NOMO-1 (cell line): ENCODE data around the gene THSD8.
"Not testable (repeated sequence)": the region's sequence is repeated elsewhere in the genome, so short reads cannot be mapped to it uniquely, and the experiment has no call there.

Source experiments
- DNase-seq, 2 experiments: peaks; one replicate each; lab custom pipeline; 2025; ENCODE audit not compliant: unreplicated experiment in 2 of 2; lab: John Stamatoyannopoulos, UW

THSD8 gene

DNA sequence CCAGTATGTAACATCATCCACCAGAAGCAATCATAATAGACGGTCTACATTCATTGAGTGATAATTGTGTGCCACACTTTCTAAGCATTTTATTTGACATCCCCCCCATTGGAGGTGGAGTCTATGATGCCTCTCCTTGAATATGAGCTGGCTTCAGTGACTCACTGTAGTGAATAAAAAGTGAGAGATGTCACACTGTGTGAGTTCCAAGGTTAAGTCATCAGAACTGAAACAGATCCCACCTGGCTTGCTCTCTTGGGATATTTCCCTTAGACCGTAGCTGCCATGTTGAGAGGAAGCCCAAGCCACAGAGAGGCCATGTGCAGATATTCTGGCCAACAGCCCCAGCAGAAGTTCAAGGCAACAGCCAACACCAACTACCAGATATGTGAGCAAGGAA, 19.9 kb downstream of the THSD8 start:
- DNase-seq: no peak

DNA sequence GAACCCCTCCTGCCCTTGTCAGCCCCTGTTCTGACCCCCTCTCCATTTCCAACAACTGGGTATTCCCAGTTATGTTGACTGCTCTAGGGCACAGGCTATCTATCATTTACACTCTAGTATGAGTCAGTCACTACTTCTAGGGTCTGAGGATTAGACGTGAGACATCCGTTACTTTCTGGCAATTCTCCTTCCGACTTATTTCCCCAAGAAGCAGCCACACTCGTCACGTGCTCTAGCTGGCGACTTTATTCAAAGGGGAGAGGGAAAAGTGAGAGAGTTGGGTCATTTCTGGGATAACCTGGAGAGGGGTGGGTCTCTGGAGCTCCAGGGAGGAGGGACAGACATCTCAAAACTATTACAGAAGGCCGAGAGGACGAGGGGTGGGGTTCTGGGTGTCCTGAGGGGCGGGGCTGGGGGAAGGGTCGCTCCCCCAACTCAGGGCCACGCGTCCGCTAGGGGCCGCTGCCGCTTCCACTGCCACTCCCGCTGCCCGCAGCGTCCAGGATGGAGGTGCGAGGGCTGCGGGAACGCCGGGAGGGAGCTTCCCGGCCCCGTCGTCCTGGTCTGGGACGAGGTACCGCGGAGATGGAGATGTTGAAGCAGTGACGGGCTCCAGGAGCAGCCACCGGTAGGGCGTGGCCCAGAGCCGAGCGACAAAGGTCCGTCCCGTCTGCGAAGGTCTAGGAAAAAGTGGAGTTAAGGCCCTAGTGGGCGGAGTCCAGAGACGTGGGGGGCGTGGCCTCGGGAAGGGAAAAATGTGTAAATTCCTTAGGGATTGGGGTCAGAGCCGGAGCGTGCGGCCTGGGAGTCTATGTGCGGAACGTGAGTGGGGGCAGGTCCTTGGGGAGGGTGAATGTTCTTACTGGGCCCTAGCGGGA, 23.6 kb downstream of the THSD8 start:
- DNase-seq: no peak

DNA sequence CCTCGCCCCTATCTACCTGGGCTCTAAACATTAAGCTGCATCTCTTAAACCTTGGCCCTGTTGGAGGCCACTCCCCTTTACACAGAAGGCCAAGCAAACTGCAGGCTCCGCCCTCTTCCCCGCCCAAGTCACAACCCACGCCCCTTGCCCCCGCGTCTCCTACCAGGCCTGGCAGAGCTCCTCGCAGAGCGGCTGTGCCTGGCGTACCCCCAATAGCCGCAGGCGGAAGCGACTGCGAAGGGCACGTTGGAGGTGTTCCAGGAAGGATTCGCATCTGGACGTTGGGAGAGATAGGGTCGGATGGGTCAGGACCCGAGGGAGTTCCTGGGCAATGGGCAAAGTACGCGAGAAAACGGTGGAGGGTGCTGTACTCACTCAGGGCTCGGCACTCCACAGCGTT, 26.6 kb downstream of the THSD8 start:
- no peak for DNase-seq

DNA sequence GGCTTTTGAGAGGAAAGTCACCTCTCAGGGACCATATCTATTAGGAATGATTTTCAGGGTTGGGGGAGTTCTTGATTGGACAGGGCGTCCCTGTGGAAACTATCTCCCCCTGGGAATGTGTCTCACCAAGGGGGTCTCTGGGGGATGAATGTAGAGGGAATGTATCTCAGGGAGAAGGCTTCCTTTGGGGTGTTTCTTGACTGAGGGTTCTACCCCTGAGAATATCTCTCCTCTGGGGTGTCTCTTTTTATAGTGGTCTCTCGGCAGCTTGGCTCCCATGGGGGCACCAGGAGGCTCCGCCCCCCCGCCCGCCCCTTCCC, 31.5 kb downstream of the THSD8 start:
- DNase-seq: no peak

DNA sequence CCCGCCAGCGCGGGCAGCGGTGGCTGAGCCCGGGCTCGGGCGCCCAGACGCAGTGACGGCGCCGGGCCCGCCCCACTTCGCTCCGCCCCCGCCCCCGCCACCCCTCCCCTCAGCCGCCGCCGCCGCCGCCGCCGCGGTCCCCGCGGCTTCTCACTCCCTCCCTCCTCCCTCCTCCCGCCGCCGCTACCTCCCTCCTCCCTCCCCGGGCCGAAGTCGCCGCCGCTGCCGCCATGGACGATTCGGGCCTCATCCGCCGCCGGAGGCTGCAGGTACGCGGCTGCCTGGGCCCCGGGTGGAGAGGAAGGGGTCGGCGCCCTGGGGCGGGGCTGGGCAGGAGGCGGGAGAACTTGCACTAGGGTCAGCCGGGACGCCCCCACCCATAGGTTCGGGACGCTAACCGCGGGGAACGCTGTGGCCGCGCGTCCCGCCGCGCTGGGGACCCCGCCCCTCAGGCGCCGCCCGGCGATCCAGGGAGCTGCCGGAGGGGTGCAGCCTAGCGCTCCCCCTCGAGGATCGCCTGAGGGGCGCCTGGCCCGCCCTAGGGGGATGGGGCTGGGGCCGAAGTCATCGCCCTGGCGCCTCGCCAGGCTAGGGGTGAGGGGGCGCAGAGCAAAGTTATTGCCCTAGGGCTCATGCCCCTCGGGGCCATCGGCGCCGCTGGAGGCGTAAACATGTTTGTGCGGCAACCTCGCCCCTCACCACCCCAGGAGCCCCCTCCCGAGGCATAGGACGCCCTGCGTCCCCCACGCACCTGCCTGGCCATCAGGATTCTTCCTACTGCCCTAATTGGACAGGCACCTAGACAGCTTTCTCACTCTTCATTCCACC, 32.1 kb downstream of the THSD8 start:
- DNase-seq: no peak

DNA sequence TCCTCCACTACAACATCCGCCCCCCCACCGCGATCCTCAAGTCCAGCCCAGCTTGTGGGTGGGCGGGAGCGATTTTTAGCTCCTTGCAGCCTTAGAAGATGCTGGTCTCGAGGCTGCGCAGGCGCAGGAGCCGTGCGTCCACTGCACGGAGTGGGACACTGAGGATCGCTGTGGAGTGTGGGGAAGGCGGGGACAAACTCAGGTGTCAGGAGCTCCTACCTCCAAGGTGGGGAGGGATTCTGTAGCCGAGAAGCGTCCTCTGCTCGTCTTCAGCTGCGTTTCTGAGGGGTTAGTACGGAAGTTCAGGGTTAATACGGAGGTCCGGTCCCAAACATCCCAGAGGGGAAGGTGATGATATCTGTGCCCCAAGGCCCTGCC, 32.7 kb downstream of the THSD8 start, which contains the start of gene RTBDN:
Gene RTBDN, minus strand, starts transcription at position 14 of the 378 bp plus-strand sequence. CDS start 4,600 bp downstream, outside the sequence.
- no peak for DNase-seq

DNA sequence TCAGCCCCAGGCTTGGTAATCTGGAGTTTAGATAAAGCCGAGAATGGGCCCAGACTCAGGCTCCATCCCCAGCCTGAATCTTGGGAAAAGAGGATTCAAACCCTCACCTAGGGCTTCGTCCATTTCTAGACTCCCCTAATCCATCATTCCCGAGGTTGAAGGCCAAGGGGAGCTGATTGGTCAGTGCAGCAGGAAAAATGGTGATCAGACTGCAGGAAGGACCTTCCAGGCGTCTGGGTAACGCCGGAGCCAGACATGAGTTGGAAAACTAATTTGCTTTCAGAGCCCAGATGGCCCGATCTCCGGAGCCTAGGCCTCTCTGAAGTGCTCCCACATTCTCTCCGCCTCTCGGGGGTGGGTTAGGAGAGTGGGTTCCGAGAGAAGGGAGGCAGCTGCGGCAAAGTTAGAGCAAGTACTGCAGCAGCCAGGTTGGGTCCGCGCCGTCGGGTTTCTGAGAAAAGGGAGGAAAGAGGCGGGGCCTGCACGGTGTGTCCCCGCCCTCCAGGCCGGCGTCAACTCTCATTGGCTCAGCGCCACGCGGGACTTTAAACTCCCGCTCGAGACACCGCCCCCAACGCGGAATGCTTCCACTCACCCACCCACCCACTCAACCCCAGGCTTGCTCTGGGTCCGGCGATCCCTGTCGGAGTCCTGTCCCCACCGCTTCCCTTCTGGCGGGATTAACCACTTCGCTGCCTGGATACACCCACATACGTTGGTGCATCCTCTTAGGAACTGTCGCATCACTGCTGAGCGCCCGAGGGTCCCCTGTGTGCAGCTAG, 33.3 kb downstream of the THSD8 start:
- no peak for DNase-seq

DNA sequence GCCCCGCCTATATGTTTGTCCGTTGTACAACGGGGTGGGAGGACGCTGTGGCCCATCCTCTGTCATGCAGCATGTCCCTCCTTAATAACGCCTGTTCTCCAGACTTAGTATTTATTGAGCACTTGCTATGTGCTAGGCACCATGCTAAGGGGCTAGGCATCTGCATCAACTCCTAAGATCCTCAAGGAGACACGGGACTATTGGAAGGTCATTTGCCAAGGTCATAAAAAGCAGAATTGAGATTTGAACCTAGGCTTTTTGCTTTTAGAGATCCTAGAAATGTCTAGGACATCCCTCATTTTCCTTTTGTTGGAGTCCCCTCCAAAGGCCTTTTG, 34.6 kb downstream of the THSD8 start:
- no peak for DNase-seq

DNA sequence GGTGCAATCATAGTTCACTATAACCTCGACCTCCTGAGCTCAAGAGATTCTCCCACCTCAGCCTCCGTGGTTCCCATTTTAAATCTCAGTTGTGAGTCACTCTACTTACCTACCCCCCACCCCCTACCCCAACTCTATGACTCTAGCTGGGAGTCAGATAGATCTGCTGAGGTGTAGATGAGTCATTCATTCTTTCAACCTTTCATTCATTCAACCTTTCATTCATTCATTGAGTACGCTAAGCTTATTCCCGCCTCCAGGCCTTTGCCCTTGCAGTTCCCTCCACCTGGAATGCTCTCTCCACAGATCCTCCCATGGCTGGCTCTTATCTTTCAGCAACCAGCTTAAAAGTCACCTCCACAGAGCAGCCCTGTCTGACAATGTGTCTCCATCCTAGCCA, 35.4 kb downstream of the THSD8 start:
- DNase-seq: no peak

DNA sequence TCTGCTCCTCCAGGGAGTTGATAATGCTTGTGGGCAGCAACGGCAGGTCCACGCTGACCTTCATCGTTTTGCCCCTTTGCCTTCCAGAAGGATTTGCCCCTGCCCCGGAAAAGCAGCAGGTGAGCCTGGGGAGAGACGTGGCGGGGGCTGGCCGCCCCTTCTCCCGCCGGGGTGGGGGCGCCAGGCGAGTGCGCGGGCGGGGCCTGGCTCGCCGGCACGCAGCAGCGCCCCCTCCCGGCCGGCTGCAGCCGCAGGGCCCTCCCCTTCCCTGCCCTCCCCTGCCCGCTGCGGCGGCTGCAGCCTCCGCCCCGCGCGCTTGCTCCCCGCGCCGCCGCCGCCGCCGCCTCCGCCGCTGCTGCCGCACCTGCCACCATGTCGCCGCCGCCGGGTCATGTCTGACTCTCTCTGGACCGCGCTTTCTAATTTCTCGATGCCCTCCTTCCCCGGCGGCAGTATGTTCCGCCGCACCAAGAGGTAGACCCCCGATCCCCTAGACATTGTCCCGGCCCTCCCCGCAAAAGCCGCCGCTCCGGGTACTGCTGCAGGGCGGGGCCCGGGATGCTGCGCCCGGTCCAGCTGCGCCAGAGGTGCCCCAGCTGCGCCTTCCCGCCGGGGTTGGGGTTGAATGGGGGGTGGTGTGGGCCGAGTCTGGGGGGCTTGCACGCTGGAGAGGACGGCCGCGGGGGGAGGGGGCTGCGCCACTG, 36.5 kb downstream of the THSD8 start, which contains the start of gene MAST1:
Gene MAST1, plus strand, starts transcription at position 334 of the 704 bp plus-strand sequence. Its CDS starts 58 bp downstream, at position 392.
- DNase-seq: peak; percentile 52 to 73

DNA sequence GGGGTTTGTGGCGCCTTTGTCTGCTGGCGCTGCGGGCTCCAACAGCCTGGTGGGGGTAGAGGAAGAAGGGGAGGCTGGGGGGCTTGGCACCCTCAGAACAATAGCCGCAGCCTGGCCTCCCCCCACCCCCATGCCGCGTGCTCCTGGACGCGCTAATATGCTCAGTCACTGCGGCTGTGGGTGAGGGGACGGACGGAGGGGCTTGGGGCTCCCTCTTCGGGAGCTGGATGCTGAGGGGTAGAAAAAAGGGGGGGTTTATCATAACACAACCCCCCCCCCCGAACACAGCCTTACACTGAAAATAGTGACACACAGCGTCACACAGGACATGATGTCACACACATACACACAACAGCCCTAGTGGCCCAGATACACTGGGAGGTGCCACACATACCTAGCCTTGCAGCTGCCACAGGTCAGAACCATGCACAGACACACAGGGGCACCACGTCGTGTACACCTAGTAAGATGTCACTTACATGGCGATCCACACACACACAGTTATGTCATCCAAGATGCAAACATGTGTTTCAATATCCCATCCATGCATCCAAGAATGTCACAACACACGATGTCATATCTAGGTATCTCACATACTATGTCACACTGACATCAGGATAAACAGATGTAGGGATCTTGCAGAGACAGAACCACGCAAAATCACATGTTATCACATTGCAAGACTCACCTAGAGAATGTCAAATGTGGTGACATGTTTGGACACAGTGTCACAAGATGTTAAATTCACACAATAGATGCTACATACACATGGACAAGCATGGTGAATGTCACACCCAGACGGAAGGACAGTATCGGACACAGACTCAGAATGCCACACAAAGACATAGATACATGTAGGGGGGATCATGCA, 37.3 kb downstream of the THSD8 start:
- DNase-seq: no peak

DNA sequence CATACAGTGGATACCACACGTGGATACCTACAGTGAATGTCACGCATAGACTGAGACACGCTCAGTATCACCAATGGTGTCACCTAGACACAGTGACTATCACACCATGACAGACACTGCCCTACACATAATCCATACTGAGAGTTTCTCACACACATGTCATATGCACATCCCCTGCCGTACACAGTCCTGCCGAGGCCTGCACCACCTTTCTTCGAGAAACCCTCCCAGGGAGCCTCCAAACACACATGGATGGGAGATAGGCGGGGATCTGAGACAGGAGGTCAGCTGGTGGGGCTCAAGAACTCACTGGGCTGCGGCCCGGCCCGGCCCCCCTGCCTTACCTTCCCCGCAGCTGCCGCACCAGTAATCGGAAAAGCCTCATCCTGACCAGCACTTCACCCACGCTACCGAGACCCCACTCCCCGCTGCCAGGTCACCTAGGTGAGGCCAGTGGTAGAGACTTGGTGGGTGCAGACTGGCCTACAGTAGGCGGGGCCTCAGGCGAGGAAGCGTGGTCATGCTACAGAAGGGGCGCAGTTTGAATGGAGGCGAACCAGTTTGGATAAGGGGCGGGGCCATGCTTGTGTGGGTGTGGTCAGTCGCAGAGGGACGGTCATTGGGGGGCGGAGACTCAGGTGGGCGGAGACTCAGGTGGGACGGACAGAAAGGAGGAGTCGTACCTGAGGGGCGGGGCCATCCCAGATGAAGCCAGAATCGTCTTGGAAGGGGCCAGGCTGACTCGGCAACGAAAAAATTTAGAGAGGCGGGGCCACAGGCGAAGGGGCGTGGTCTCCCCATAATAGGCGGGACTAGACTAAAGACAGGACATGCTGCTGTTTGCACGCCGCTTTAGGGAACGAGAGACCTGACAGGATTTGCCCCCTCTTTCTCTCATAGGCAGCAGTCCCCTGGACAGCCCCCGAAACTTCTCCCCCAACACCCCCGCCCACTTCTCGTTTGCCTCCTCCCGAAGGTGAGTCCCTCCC, 38.5 kb downstream of the THSD8 start:
- DNase-seq: no peak

DNA sequence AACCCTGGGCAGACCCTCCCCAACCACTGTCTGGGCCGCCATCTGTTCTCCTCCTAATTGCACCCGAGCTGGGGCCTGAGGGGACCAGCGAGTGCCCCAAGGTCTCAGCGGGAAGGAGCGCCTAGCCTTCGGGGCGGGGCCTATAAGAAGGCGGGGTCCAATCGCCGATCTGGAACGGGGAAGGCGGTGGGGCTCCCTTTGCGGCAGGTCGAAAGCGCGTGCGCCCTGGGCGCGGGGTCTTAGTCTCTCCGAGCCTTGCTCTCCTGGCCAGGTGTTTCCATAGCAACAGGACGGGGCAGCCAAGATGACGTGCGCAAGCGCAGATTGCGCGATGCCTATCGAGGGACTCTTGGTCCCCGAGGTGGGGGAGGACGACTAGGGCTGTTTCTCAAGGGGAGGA, 39.2 kb downstream of the THSD8 start:
- no peak for DNase-seq

DNA sequence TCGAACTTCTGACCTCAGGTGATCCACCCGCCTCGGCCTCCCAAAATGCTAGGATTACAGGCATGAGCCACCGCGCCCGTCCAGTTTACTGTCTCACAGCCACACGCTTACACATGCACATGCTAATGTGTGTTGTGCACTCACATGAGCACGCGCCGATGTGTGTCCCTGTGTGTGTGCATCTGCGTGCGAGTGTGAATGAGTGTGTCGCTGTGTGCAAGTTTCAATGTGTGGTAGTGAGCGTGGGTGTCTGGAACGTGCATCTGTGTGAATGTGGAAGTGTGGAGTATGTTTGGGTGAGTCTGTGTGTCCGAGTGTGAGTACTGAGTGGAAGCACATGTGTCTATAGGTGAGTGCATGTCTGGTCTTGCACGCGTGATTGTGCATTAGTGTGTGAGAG, 40.6 kb downstream of the THSD8 start:
- DNase-seq: no peak

DNA sequence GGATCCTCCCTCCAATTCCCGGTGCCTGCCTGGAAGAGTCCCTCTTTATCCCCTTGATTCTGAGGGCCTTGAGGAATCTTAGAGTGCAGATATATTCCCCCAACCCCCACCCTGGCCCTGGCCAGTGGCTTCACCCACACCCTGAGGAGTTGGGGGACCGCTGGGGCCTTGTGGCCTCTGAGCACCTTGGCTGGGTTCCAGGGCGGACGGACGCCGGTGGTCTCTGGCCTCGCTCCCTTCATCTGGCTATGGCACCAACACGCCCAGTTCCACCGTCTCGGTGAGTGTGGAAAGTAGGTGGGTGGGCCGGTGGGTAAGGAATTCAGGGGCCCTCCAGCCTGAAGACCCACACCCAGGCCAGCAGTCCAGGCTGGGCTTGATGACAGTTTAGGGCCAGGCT, 41.5 kb downstream of the THSD8 start:
- DNase-seq: no peak

DNA sequence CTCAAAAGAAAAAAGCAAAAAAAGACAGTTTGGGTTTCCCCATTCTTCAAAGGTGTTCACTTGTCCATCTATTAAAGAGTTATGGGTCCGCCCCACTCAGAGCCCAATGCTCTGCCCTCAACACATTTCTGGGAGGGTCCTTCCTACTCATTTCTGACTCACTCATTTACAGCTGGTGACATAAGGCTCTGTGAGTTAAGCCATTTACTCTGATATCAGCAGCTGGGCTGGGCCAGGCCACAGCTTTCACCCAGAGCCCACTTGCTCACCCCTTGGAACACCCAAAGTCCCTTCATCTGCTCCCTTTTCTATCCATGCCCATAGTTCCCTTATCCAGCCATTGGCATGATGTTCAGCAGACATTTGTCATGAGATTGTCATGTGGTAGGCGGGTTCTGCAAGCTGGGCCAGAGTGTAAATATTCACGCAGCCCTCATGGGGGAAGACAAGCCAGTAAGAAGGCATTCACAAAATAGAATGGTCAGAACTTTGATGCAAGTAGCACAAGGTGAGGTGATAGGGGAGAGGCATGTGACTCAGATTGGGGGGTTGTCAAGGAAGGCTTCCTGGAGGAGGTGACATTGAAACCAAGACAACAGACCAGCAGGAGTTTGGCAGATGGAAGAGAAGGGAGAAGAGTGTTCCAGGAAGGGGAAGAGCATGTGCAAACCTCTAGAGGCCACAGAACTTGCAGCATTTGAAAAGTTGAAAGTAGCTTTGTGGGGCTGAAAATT, 42.3 kb downstream of the THSD8 start:
- DNase-seq: no peak

DNA sequence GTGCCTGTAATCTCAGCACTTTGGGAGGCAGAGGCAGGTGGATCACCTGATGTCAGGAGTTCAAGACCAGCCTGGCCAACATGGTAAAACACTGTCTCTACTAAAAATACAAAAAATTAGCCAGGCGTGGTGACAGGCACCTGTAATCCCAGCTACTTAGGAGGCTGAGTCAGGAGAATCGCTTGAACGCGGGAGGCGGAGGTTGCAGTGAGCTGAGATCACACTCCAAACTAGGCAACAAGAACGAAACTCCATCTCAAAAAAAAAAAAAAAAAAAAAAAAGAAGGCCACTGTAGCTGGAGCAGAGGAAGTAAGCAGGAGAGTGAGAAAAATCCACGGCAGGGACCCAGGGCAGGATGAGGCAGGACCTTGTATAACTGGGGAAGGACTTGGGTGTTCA, 44.7 kb downstream of the THSD8 start:
- not testable (repeated sequence) for DNase-seq
